H9 (cell line): Measurements from ENCODE around the gene HECW1. TPM values are rescaled to one million over a fixed set of nuclear protein-coding genes. Genes with fewer than 3 reads are reported as not detected.

Experiments used
- DNase-seq: peaks from one replicate; pipeline ENCODE4 v3.0.0-alpha.2; 2017
- H2AFZ ChIP-seq: one replicate; pipeline ENCODE4 v1.6.1; 2013; ENCODE audit warnings: mild to moderate bottlenecking, low read length, control low read depth, moderate library complexity
- H2AK5ac ChIP-seq: 2 replicates; pipeline ENCODE4 v1.6.1; 2013; ENCODE audit warnings: low read length, control low read depth, mixed read lengths; ENCODE audit not compliant: insufficient read length
- H2BK120ac ChIP-seq: one replicate; pipeline ENCODE4 v1.6.1; 2013; ENCODE audit warnings: low read depth, mild to moderate bottlenecking, low read length, control low read depth, inconsistent platforms; ENCODE audit not compliant: poor library complexity, severe bottlenecking
- H2BK12ac ChIP-seq: 2 replicates; pipeline ENCODE4 v1.6.1; 2013; ENCODE audit warnings: low read length, control low read depth, mixed read lengths, low read depth; ENCODE audit not compliant: insufficient read length
- H2BK15ac ChIP-seq: 2 replicates; pipeline ENCODE4 v1.6.1; 2013; ENCODE audit warnings: low read depth, low read length, control low read depth
- H2BK20ac ChIP-seq: one replicate; pipeline ENCODE4 v1.6.1; 2013; ENCODE audit warnings: low read depth, mild to moderate bottlenecking, low read length, control low read depth, inconsistent platforms; ENCODE audit not compliant: poor library complexity, severe bottlenecking
- H2BK5ac ChIP-seq: 2 replicates; pipeline ENCODE4 v1.6.1; 2013; ENCODE audit warnings: low read length, control low read depth, mixed read lengths; ENCODE audit not compliant: insufficient read length
- H3K14ac ChIP-seq: 2 replicates; pipeline ENCODE4 v1.6.1; 2013; ENCODE audit warnings: low read length, control low read depth; ENCODE audit not compliant: insufficient read depth
- H3K18ac ChIP-seq: 2 replicates; pipeline ENCODE4 v1.6.1; 2013; ENCODE audit warnings: low read depth, mild to moderate bottlenecking, mixed read lengths, low read length, control low read depth; ENCODE audit not compliant: insufficient read length
- H3K23ac ChIP-seq: 2 replicates; pipeline ENCODE4 v1.6.1; 2013; ENCODE audit warnings: low read length, control low read depth, mixed read lengths, low read depth; ENCODE audit not compliant: insufficient read length
- H3K23me2 ChIP-seq: 2 replicates; pipeline ENCODE4 v1.6.1; 2013; ENCODE audit warnings: low read depth, mild to moderate bottlenecking, mixed read lengths, low read length, control low read depth; ENCODE audit not compliant: insufficient read length, poor library complexity, severe bottlenecking
- H3K27ac ChIP-seq: 2 replicates; pipeline ENCODE4 v1.5.1; 2013; ENCODE audit warnings: low read length, control low read depth, mixed read lengths, low read depth; ENCODE audit not compliant: insufficient read length
- H3K27me3 ChIP-seq: 2 replicates; pipeline ENCODE4 v1.6.1; 2013; ENCODE audit warnings: low read length, control low read depth, inconsistent platforms; ENCODE audit not compliant: insufficient read depth
- H3K4ac ChIP-seq: 2 replicates; pipeline ENCODE4 v1.6.1; 2013; ENCODE audit warnings: low read depth, mild to moderate bottlenecking, control low read depth, inconsistent platforms, low read length, moderate library complexity
- H3K4me1 ChIP-seq: 2 replicates; pipeline ENCODE4 v1.6.1; 2013; ENCODE audit warnings: low read length, control low read depth, inconsistent platforms; ENCODE audit not compliant: insufficient read depth
- H3K4me2 ChIP-seq: 2 replicates; pipeline ENCODE4 v1.6.1; 2013; ENCODE audit warnings: low read length, control low read depth, mixed read lengths; ENCODE audit not compliant: insufficient read length, insufficient read depth
- H3K56ac ChIP-seq: 2 replicates; pipeline ENCODE4 v1.6.1; 2013; ENCODE audit warnings: low read depth, mild to moderate bottlenecking, mixed read lengths, low read length, control low read depth; ENCODE audit not compliant: insufficient read length
- H3K79me1 ChIP-seq: 2 replicates; pipeline ENCODE4 v1.6.1; 2013; ENCODE audit warnings: low read depth, mild to moderate bottlenecking, moderate library complexity, low read length, control low read depth, inconsistent platforms; ENCODE audit not compliant: insufficient read depth, poor library complexity, severe bottlenecking
- H3K79me2 ChIP-seq: 2 replicates; pipeline ENCODE4 v1.6.1; 2013; ENCODE audit warnings: low read length, control low read depth, inconsistent platforms; ENCODE audit not compliant: insufficient read depth
- H3K9ac ChIP-seq: 2 replicates; pipeline ENCODE4 v1.6.1; 2013; ENCODE audit warnings: low read length, control low read depth, mixed read lengths; ENCODE audit not compliant: insufficient read length; ENCODE audit errors: extremely low read depth
- H3K9me3 ChIP-seq: one replicate; pipeline ENCODE4 v1.6.1; 2013; ENCODE audit warnings: low read depth, low read length, inconsistent platforms; ENCODE audit not compliant: control insufficient read depth
- H3T11ph ChIP-seq: one replicate; pipeline ENCODE4 v1.6.1; 2013; ENCODE audit warnings: mild to moderate bottlenecking, low read length, control low read depth, inconsistent platforms
- H4K20me1 ChIP-seq: one replicate; pipeline ENCODE4 v1.6.1; 2013; ENCODE audit not compliant: control insufficient read depth, insufficient read length, insufficient read depth
- H4K5ac ChIP-seq: 2 replicates; pipeline ENCODE4 v1.6.1; 2013; ENCODE audit warnings: low read depth, mild to moderate bottlenecking, mixed read lengths, low read length, control low read depth; ENCODE audit not compliant: insufficient read length
- H4K8ac ChIP-seq: replicated peaks from 2 replicates; pipeline ENCODE4 v1.6.1; 2013; ENCODE audit warnings: low read length, control low read depth, mixed read lengths, low read depth; ENCODE audit not compliant: insufficient read length
- H4K91ac ChIP-seq: 2 replicates; pipeline ENCODE4 v1.6.1; 2013; ENCODE audit warnings: low read depth, mild to moderate bottlenecking, moderate library complexity, mixed read lengths, low read length, control low read depth; ENCODE audit not compliant: insufficient read length
- H3K27ac Mint-ChIP-seq, 3 experiments: 2 replicates in 2 of 3; 3 replicates in 1 of 3; pipeline ENCODE4 v1.8.0; 2020 to 2021; ENCODE audit warnings: mixed read lengths in 3 of 3, mild to moderate bottlenecking in 1 of 3, moderate library complexity in 1 of 3
- H3K27me3 Mint-ChIP-seq: 2 replicates; pipeline ENCODE4 v1.8.0; 2021; ENCODE audit warnings: low read depth, mild to moderate bottlenecking, moderate library complexity, mixed read lengths
- H3K36me3 Mint-ChIP-seq, 3 experiments: 2 replicates in 2 of 3; 3 replicates in 1 of 3; pipeline ENCODE4 v1.8.0; 2020 to 2021; ENCODE audit warnings: low read depth in 3 of 3, mixed read lengths in 3 of 3; ENCODE audit not compliant: insufficient read depth in 1 of 3
- H3K4me1 Mint-ChIP-seq, 2 experiments: 2 replicates each; pipeline ENCODE4 v1.8.0; 2020; ENCODE audit warnings: mixed read lengths in 2 of 2
- H3K4me3 Mint-ChIP-seq, 2 experiments: 2 replicates in 1 of 2; 3 replicates in 1 of 2; pipeline ENCODE4 v1.8.0; 2020 to 2021; ENCODE audit warnings: mild to moderate bottlenecking in 2 of 2, mixed read lengths in 2 of 2, moderate library complexity in 1 of 2
- H3K9me3 Mint-ChIP-seq, 2 experiments: 2 replicates in 1 of 2; 3 replicates in 1 of 2; pipeline ENCODE4 v1.8.0; 2020; ENCODE audit warnings: mild to moderate bottlenecking in 2 of 2, mixed read lengths in 2 of 2, moderate library complexity in 1 of 2
- CTCF ChIP-seq: fragments of 200-600 bp; sonication (generic); conservative IDR thresholded peaks from 3 replicates; pipeline ENCODE4 v1.8.0; 2021; ENCODE audit warnings: antibody characterized with exemption, mild to moderate bottlenecking
- WGBS: extraction: QIAGEN DNeasy Blood & Tissue Kit; methylation state at CpG from one replicate; pipeline ENCODE4 v1.1.7; 2013; ENCODE audit warnings: missing lambda C conversion rate, low lambda C conversion rate, mixed read lengths; ENCODE audit not compliant: insufficient read length; ENCODE audit errors: extremely low coverage; 5-methylcytosine and 5-hydroxymethylcytosine counted together
- total RNA-seq: library from RNA; stranded (reverse); gene quantifications from 2 replicates; pipeline ENCODE4 v1.2.1, GENCODE V29; 2021

HECW1 gene
- total RNA-seq, 1 experiment from 2014 or later: 5.0 TPM

GRCh38 chr7:43465581-43466554 lies 353.4 kb downstream of the HECW1 start:
- Mint-ChIP-seq H3K4me1 (peaks cover 34 to 47% of the 10 kb centered on the region in 2 experiments), H3K36me3 (peaks cover 0 to 3% (median 0%) of the 10 kb centered on the region in 3 experiments; a peak in 2 of 7 replicates), H3K4me3 (no peak overlapping the region; a peak in 1 of 5 replicates), H3K27ac (peak overlapping the region in 2 of 3 experiments; percentile 47 to 48; a peak in 2 of 7 replicates), H3K9me3 (no peaks in the 10 kb centered on the region; a peak in 1 of 5 replicates), H3K27me3 (no peaks in the 10 kb centered on the region)
- no peak for TF ChIP-seq CTCF
- no peak overlapping the region for H4K8ac ChIP-seq
- H3K56ac ChIP-seq: no peak overlapping the region
- H3K14ac ChIP-seq: no peak overlapping the region
- H2BK12ac ChIP-seq: no peak overlapping the region
- H4K5ac ChIP-seq: no peak overlapping the region
- no peak overlapping the region for H3K23ac ChIP-seq
- peaks cover 7% of the 10 kb centered on the region; the same call in 1 of the 2 replicates for H3K4me1 ChIP-seq
- H3T11ph ChIP-seq: no peak overlapping the region
- no CpG with 5 or more reads among the region's 11 CpGs for WGBS
- H3K4ac ChIP-seq: no peak overlapping the region
- no peak overlapping the region for H2AFZ ChIP-seq
- H3K9ac ChIP-seq: no peak overlapping the region
- H3K27ac ChIP-seq: no peak overlapping the region
- no peaks in the 10 kb centered on the region for H3K27me3 ChIP-seq
- H4K91ac ChIP-seq: no peak overlapping the region
- H3K18ac ChIP-seq: no peak overlapping the region
- H4K20me1 ChIP-seq: no peaks in the 10 kb centered on the region
- H3K4me2 ChIP-seq: no peak overlapping the region
- no peaks in the 10 kb centered on the region for H3K9me3 ChIP-seq
- H2BK15ac ChIP-seq: no peak overlapping the region
- H2BK5ac ChIP-seq: no peak overlapping the region
- no peaks in the 10 kb centered on the region for H3K79me1 ChIP-seq
- no peaks in the 10 kb centered on the region for H3K79me2 ChIP-seq
- DNase-seq: no peak
- H2AK5ac ChIP-seq: no peak overlapping the region
- no peak overlapping the region for H2BK20ac ChIP-seq
- H2BK120ac ChIP-seq: no peak overlapping the region
- no peaks in the 10 kb centered on the region for H3K23me2 ChIP-seq
